Panc1 (cell line): ENCODE results near the gene RBL2. TPM values are rescaled to one million over a fixed set of nuclear protein-coding genes. Genes with fewer than 3 reads are reported as not detected.
A peak's percentile ranks its signal among the peaks of the same experiment; 100 is the strongest.

ENCODE experiments used
- ATAC-seq: fragments of 200-7000 bp; cut with Tn5 transposase; 2 replicates; pipeline ENCODE4 v1.9.1; 2020; ENCODE audit warnings: mild to moderate bottlenecking, moderate library complexity
- BruUV-seq: library from RNA; stranded (reverse); fragments of 400-500 nt; replicated peaks from 2 replicates; lab custom pipeline; 2021; lab: Mats Ljungman, UMichigan
- CTCF ChIA-PET: fragments of 300-600 bp; sonication (Branson Sonifier 250); formaldehyde crosslinking; loops from one replicate; lab custom pipeline; 2022; ENCODE audit warnings: antibody characterized with exemption; lab: Charles Lee
- POLR2A ChIA-PET: fragments of 300-600 bp; sonication (Branson Sonifier 250); formaldehyde crosslinking; loops from one replicate; lab custom pipeline; 2022; ENCODE audit warnings: antibody characterized with exemption; lab: Charles Lee
- DNase-seq: peaks from one replicate; pipeline ENCODE4 v3.0.0-alpha.2; 2010; ENCODE audit warnings: low read depth, low spot score
- H3K27ac ChIP-seq: 2 replicates; pipeline ENCODE4 v1.5.1; 2011; ENCODE audit warnings: mild to moderate bottlenecking, low read length, inconsistent platforms
- H3K27me3 ChIP-seq: fragments of 200-500 bp; sonication (Bioruptor generic); 2 replicates; pipeline ENCODE4 v1.6.0; 2014; ENCODE audit warnings: low read length, inconsistent platforms; ENCODE audit not compliant: control insufficient read depth, insufficient read depth
- H3K36me3 ChIP-seq: fragments of 200-500 bp; sonication (Bioruptor generic); 2 replicates; pipeline ENCODE4 v1.5.1; 2014; ENCODE audit warnings: inconsistent platforms, mild to moderate bottlenecking, low read length, moderate library complexity; ENCODE audit not compliant: control insufficient read depth, insufficient read depth
- H3K4me1 ChIP-seq: 2 replicates; pipeline ENCODE4 v1.5.1; 2011; ENCODE audit warnings: inconsistent platforms, mild to moderate bottlenecking, low read length, moderate library complexity; ENCODE audit not compliant: control insufficient read depth, insufficient read depth
- H3K4me3 ChIP-seq, 2 experiments: 2 replicates each; pipeline ENCODE4 v1.5.1; 2011 to 2012; ENCODE audit warnings: low read depth in 2 of 2, low read length in 2 of 2, mild to moderate bottlenecking in 2 of 2, inconsistent platforms in 1 of 2, moderate library complexity in 1 of 2
- H3K9me3 ChIP-seq: fragments of 200-500 bp; sonication (Bioruptor generic); 2 replicates; pipeline ENCODE4 v1.5.1; 2014; ENCODE audit warnings: low read depth, mild to moderate bottlenecking, inconsistent platforms, low read length, moderate library complexity; ENCODE audit not compliant: control insufficient read depth, insufficient read depth
- CTCF ChIP-seq: fragments of 450-650 bp; IDR thresholded peaks from 2 replicates; pipeline ENCODE4 v1.5.1; 2017; ENCODE audit warnings: mild to moderate bottlenecking
- POLR2AphosphoS5 ChIP-seq: IDR thresholded peaks from 2 replicates; pipeline ENCODE4 v1.6.1; 2012; ENCODE audit warnings: mild to moderate bottlenecking, low read depth, low read length, moderate library complexity
- REST ChIP-seq, 2 experiments: IDR thresholded peaks; 2 replicates each; pipeline ENCODE4 v1.6.1; 2011 to 2012; ENCODE audit warnings: low read depth in 2 of 2, control low read depth in 1 of 2, low read length in 1 of 2, mild to moderate bottlenecking in 1 of 2, moderate library complexity in 1 of 2; ENCODE audit not compliant: insufficient read depth in 1 of 2
- SIN3A ChIP-seq: IDR thresholded peaks from 2 replicates; pipeline ENCODE4 v1.6.1; 2012; ENCODE audit warnings: low read depth, mild to moderate bottlenecking, low read length, moderate library complexity, borderline replicate concordance; ENCODE audit not compliant: insufficient read depth
- TCF7L2 ChIP-seq: IDR thresholded peaks from 2 replicates; pipeline ENCODE4 v1.6.1; 2011; ENCODE audit warnings: mild to moderate bottlenecking, low read depth, low read length, inconsistent platforms
- in situ Hi-C: cut with HindIII; loops from 2 replicates; pipeline ENCODE4 v1.10.0; 2016; ENCODE audit warnings: low sequenced_read_pairs, low pct_unique_long_range_greater_than_20kb
- intact Hi-C: fragments of 100-400 bp; cut with micrococcal nuclease; formaldehyde crosslinking; loops from one replicate; pipeline ENCODE4 v1.10.0; 2022; ENCODE audit not compliant: unreplicated experiment
- total RNA-seq: library from RNA; stranded (reverse); gene quantifications from one replicate; pipeline ENCODE4 v1.2.1, GENCODE V29; 2021; ENCODE audit not compliant: unreplicated experiment

The RBL2 gene
- total RNA-seq, 1 experiment from 2014 or later: 28.9 TPM

- Histone ChIP-seq H3K36me3 (no peaks in the 10 kb centered on the region; the same call in 1 of the 2 replicates), H3K27me3 (no peaks in the 10 kb centered on the region), H3K9me3 (no peaks in the 10 kb centered on the region), H3K4me3 (peak overlapping the region; percentile 92 to 93), H3K4me1 (peaks cover 5% of the 10 kb centered on the region; the same call in 1 of the 2 replicates), H3K27ac (peak overlapping the region; percentile 88)
- TF ChIP-seq REST (IDR thresholded peaks at IDR 0.05; ENCODE audit: insufficient read depth in 1 of 2, low read depth in 2 of 2, low read length in 1 of 2) (no peak), TCF7L2 (peak; percentile 90)
- no TSS peak for BruUV-seq
- ChIA-PET POLR2A (no interaction called here), CTCF (no interaction called here)
- intact Hi-C loops (no loop called here), in situ Hi-C loops (no loop called here)
- DNase-seq: peak; percentile 30
- ATAC-seq: no peak; the same call in 1 of the 2 replicates
Measured at GRCh38 chr16:53433930-53434376, 318 bp upstream of the RBL2 start.

GRCh38 chr16:53435066-53435688, 906 bp downstream of the RBL2 start:
- H3K27ac ChIP-seq: peak overlapping the region; percentile 76
- ATAC-seq (peak; percentile 94), DNase-seq (peak; percentile 71)
- in situ Hi-C loops (no loop called here), intact Hi-C loops (no loop called here)
- H3K9me3 ChIP-seq: no peaks in the 10 kb centered on the region
- H3K4me3 ChIP-seq: peak overlapping the region; percentile 92 to 93
- H3K36me3 ChIP-seq: no peaks in the 10 kb centered on the region; the same call in 1 of the 2 replicates
- peaks cover 5% of the 10 kb centered on the region; the same call in 1 of the 2 replicates for H3K4me1 ChIP-seq
- no TSS peak for BruUV-seq
- TF ChIP-seq CTCF (no peak), POLR2AphosphoS5 (no peak), REST (IDR thresholded peaks at IDR 0.05; ENCODE audit: insufficient read depth in 1 of 2, low read depth in 2 of 2, low read length in 1 of 2) (no peak), SIN3A (peak; percentile 23; the same call in 1 of the 2 replicates)
- CTCF ChIA-PET: no interaction called here
- POLR2A ChIA-PET: no interaction called here
- no peaks in the 10 kb centered on the region for H3K27me3 ChIP-seq
